Measurements from ENCODE around the gene TMIGD1.

TMIGD1 gene

DNA sequence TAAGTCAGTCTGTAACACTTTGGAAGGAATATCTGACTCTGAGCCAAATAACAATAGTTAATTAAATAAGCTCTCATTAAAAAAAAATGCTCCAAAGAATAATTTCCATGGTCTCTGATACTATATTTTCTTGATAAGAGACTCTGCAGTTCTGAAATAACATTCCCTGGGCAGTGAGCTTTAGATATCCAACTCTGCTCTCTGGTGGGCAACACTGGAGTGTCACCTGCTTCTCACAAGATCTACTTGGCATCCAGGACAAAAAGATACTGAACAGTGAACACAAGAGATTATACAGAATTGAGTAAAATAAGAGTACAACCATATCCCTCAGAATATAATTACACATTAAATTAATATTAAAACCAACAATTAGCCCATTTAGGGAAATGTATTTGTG is 55.8 kb downstream of the TMIGD1 start:
- DNase-seq (ENCODE audit: low read depth), result no peak
- no peak overlapping the region for H3K4me3 ChIP-seq (ENCODE audit: low read depth, low read length)
- TF ChIP-seq, protein P1, sequence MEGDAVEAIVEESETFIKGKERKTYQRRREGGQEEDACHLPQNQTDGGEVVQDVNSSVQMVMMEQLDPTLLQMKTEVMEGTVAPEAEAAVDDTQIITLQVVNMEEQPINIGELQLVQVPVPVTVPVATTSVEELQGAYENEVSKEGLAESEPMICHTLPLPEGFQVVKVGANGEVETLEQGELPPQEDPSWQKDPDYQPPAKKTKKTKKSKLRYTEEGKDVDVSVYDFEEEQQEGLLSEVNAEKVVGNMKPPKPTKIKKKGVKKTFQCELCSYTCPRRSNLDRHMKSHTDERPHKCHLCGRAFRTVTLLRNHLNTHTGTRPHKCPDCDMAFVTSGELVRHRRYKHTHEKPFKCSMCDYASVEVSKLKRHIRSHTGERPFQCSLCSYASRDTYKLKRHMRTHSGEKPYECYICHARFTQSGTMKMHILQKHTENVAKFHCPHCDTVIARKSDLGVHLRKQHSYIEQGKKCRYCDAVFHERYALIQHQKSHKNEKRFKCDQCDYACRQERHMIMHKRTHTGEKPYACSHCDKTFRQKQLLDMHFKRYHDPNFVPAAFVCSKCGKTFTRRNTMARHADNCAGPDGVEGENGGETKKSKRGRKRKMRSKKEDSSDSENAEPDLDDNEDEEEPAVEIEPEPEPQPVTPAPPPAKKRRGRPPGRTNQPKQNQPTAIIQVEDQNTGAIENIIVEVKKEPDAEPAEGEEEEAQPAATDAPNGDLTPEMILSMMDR (IDR thresholded peaks at IDR 0.05; ENCODE audit: low read depth, low read length, missing control alignments), result peak; percentile 58
- in situ Hi-C loops (cut with HindIII; ENCODE audit: low sequenced_read_pairs), result no loop called here

DNA sequence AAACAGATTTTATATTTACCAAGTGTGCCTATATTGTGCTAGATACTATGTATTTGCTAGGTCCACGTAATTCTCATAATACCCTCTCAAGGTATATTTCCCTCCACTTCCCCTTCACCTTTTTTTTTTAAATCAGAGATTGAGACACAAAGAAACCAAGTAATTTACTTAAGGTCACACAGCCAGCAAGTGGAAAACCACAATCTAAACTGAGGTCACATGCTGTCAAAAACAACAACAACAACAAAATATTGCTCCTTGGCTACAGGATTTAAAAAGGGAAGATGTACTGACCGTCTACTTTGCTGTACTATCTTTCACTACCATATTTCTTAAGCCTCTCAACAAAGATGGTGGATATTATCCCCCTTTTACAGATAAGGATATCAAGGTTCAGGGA is 57.9 kb downstream of the TMIGD1 start:
- DNase-seq (ENCODE audit: low read depth), result no peak
- TF ChIP-seq, protein P1 (IDR thresholded peaks at IDR 0.05; ENCODE audit: low read depth, low read length, missing control alignments), result no peak
- in situ Hi-C loops (cut with HindIII; ENCODE audit: low sequenced_read_pairs), result no loop called here
- no peak overlapping the region for H3K4me3 ChIP-seq (ENCODE audit: low read depth, low read length)

DNA sequence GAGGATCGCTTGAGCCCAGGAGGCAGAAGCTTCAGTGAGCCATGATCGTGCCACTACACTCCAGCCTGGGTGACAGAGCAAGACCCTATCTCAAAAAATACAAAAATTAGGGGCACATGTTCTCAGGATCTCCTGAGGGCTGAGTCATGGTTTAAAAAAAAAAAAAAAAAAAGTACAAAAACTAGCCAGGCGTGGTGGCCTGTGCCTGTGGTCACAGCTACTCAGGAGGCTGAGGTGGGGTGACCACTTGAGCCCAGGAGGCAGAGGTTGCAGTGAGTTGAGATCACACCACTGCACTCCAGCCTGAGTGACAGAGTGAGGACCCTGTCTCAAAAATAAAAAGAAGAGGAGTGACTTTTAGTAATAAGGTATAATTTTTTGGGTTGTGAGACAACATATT is 59.0 kb downstream of the TMIGD1 start:
- H3K4me3 ChIP-seq (ENCODE audit: low read depth, low read length), result no peak overlapping the region
- no peak for DNase-seq (ENCODE audit: low read depth)
- in situ Hi-C loops (cut with HindIII; ENCODE audit: low sequenced_read_pairs), result no loop called here
- TF ChIP-seq, protein P1 (IDR thresholded peaks at IDR 0.05; ENCODE audit: low read depth, low read length, missing control alignments), result no peak

DNA sequence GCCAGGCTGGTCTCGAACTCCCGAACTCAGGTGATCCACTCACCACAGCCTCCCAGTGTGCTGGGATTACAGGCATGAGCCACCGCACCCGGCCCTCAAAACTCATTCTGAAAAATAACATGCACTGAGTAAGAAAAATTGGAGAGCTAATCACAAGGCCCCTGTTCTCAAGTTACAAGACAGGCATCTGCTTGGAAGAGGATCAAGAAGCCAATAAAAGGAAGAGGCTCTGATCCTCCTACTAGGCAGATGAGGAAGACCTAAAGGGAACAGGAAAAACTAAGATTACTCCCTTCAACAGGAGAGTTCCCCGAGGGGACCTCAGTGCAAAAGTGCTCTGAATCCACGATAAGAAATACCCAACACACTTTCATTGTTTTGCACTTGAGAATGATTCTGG is 60.5 kb downstream of the TMIGD1 start:
- in situ Hi-C loops (cut with HindIII; ENCODE audit: low sequenced_read_pairs), result no loop called here
- DNase-seq (ENCODE audit: low read depth), result no peak
- no peak overlapping the region for H3K4me3 ChIP-seq (ENCODE audit: low read depth, low read length)
- TF ChIP-seq, protein P1 (IDR thresholded peaks at IDR 0.05; ENCODE audit: low read depth, low read length, missing control alignments), result no peak

DNA sequence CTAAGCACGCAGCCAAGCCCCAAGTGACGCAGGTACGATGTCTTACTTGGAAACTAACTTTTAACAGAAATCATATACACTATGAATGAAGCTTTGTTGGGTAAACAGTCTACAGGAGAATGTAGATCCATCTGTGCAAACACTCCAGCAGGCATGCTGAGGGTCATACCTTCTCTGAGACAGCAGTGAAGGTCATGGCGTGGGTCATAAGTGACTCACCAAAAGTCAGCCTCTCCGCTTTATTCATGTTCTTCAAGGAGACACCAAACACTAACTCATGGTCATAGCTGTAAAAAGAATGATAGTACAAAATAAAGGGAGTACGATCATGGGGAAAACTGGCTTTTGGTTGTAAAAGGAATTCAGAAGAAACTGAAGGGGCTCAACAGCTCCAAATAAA is 62.8 kb downstream of the TMIGD1 start:
- no peak overlapping the region for H3K4me3 ChIP-seq (ENCODE audit: low read depth, low read length)
- no peak for DNase-seq (ENCODE audit: low read depth)
- in situ Hi-C loops (cut with HindIII; ENCODE audit: low sequenced_read_pairs), result no loop called here
- TF ChIP-seq, protein P1 (IDR thresholded peaks at IDR 0.05; ENCODE audit: low read depth, low read length, missing control alignments), result no peak

DNA sequence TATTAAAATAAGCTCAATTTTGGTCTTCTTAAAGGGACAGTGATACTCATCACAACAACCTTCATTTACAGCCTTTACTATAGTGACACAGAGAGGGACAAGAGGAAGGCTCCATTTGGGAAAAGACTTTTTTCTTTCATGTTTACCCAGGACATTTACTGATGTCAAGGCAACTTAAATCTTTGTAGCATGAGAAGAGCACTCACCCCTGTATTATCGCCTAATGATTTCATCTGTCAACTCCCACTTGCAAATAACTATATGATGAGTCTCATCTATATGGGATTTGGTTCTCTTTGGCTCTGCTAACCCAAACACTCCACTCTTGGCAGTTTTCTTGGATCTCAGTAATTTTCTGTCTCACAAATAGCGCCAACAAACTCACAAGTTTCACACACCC is 66.2 kb downstream of the TMIGD1 start:
- in situ Hi-C loops (cut with HindIII; ENCODE audit: low sequenced_read_pairs), result no loop called here
- TF ChIP-seq, protein P1 (IDR thresholded peaks at IDR 0.05; ENCODE audit: low read depth, low read length, missing control alignments), result no peak
- no peak for DNase-seq (ENCODE audit: low read depth)

More for the DNA sequence above, 66.2 kb downstream of the TMIGD1 start:
- no peak overlapping the region for H3K4me3 ChIP-seq (ENCODE audit: low read depth, low read length)
